HEK293T (cell line): ENCODE measurements around the gene PPP2R5A.

Experiments used
- CTBP1 ChIP-seq: fragments of 450-650 bp; IDR thresholded peaks from 2 replicates; pipeline ENCODE4 v1.6.1; 2016; ENCODE audit warnings: borderline replicate concordance
- NFRKB ChIP-seq: fragments of 450-650 bp; IDR thresholded peaks from 2 replicates; pipeline ENCODE4 v1.6.1; 2016; ENCODE audit warnings: mild to moderate bottlenecking, moderate library complexity
- TARDBP ChIP-seq: fragments of 450-650 bp; IDR thresholded peaks from 2 replicates; pipeline ENCODE4 v1.6.1; 2016

- TF ChIP-seq CTBP1 (no peak), NFRKB (no peak), TARDBP (no peak)
Measured at GRCh38 chr1:212302745-212303383, 17.7 kb downstream of the PPP2R5A start.
